Activated CD8-positive, alpha-beta memory T cell treated with anti-CD3 and anti-CD28 coated beads, Interleukin-2, amount 50 U/mL, for 48 hours (primary cell): ENCODE results near the gene MTERF2.

Experiments used
- DNase-seq: peaks from one replicate; pipeline ENCODE4 v3.0.0-alpha.2; 2020

MTERF2 gene

DNA sequence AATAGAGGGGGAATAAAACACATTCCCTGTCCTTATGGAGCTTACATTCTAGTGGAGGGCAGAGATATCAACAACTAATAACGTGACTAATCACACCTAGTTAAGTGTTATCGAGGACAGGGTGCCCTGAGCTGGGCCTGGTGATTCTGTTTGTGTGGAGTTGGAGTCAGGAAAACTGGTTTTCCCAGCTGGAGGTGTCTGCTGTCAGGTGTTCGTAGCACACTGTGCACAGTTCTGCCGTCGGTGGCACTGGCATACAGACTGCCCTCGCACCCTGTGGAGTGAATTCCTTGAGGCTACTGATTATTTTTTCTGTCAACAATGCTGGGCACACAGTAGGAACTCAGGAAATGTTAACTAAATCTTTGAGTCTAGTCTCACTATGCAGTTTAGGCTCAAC lies 900 bp upstream of the MTERF2 start:
- no peak for DNase-seq

DNA sequence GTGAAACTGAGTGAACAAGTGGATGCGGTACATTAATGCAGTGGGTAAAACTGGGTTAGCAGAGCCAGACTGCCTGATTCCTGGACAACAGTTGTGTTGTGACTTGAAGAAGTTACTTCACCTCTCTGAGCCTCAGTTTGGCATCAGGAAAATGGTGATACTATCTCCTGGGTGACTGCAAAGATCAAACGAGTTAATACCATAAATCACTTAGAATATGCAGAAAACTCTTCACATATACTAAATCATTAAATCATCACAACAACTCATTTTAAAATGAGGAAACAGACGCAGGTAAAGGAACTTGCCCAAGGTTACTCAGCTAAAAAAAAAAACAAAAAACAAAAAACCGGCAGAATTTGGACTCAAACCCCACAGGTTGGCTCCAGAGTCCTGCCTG lies 811 bp downstream of the MTERF2 start:
- DNase-seq: no peak

DNA sequence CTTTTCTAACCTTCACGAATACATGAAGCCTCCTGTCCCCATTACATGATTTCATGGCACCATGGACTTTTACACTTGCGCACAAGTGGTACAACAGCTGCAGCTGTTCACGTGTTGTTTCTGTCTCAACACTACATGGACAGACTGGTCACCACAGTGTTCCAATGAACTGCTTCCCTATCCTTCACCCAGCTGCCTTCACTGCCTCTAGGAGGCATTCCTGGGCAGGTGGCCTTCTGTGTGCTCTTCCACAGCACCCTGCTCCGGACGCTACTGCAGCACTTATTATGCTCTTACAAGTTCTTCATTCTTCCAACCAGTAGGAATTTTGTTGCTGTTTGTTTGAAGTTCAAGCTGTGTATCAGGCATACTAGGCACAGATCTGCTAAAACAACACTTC lies 1.5 kb downstream of the MTERF2 start:
- no peak for DNase-seq

DNA sequence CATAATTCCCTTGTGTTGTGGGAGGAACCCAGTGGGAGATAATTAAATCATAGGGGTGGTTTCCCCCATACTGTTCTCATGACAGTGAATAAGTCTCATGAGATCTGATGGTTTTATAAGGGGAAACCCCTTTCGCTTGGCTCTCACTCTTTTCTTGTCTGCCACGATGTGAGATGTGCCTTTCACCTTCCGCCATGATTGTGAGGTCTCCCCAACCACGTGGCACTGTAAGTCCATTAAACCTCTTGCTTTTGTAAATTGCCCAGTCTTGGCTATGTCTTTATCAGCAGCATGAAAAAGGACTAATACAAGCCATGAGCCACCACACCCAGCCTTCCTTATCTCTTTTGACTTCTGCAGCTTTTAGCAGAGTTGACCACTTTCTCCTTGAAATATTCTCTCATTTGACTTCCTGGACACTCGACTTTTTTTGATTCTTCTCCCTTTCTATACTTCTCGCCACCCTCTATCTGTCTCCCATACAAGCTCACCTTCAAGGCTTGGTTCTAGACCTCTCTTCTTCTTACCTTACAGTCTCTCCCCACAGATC lies 2.3 kb downstream of the MTERF2 start:
- DNase-seq: no peak

DNA sequence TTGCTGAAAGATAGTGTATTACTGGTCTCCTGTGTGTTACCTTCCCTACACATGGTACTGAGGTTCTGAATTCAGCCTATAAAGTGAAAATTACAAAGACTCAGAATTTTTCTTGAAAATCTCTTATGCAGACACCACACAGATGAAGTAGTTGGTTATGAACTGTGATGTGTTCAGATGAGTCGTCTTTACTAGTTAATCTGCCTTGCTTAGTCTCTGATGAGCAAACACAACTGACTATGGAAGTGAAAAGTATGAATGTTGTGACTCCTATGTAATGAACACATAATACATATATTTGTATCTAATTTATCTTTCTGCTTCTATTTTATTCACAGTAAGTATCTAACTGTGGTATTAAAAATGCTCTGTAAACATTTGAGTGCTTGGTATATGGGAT lies 4.7 kb downstream of the MTERF2 start:
- no peak for DNase-seq

DNA sequence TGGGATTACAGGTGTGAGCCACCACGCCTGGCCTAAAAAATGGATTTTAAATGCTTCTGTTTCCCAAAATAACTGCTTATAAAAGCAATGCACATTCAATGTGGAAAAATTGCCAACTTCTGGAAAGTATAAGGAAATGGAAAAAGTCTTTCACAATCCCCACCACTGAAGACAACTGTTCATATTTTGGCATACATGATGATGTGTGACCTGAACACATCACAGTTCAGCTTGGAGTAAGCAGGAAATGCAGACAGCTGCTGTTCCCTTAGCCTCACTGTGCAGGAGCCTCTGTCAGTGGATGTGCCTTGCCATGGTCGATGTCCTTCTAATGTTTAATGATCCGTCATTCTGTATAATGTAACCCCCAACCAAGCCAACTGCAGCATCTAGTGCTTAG lies 5.2 kb downstream of the MTERF2 start:
- DNase-seq: no peak

DNA sequence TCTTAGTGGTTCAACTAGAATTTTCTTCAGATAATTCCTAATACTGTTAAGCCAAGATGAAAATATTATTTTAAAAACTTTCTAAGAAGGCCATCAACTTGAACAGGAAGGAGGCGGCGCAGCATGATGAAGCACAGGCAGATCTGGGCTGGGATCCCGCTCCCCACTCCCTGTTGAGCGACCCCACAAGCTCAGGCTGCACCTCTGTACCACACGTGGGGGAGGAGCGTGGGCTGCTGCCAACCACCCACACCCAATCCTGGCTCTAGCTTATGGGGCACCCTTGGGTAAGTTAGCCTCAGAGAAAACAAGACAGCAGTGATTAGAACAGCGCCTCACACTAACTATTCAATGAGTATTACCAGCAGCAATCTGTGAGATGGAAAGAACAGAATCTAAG lies 6.0 kb downstream of the MTERF2 start:
- no peak for DNase-seq

DNA sequence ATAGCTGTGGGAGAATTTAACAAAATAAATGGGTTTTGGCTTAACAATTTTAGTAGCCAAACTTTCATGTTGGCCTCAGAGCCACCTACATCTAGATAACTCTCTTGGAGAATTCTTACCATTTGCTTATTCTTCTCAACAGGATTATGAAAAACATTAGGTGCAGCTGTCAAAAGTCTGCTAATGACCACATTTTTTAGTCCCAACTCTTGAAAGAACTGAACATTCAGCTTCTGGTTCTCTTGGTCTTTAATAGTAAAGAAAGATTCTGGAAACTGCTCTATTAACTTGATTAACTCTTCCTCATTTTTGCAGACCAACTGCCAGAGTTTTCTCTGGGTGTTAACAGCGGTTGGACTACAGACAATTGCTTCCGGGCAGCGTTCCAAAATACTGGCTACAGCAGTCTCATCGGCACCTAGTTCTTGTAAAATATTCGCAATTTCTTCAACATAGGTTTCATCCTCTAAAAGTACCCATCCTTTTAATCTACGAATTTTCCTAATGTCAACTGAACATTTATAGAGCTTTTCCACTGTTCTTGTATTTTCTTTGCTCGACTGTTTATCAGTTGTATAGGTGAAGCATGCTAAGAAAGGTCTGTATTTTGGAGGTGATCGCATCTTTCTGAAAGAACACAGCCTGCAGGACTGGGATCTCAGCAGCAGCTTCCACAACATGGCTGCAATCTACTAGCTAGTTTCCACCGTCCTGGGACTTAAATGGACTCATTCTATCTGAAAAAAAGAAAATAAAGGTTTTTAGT lies 8.7 kb downstream of the MTERF2 start:
- DNase-seq: no peak

DNA sequence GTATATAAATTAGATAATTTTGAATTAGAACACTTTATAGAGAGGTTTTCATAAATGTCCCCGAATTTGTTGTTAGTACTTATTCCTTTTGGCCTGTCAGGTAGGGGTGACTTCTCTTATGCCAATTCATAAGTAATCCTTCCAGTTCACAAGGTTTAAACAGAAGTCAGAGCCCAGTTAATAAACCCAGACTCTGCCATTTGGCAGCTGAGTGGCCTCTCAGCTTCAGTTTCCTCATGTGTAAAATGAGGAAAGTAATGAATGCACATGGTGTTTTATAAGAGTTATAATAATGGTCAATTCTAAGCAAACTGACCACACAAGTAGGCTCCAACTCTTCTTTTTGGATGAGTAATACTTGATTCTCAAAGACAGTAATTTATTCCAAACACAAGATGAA lies 10.3 kb downstream of the MTERF2 start:
- no peak for DNase-seq

DNA sequence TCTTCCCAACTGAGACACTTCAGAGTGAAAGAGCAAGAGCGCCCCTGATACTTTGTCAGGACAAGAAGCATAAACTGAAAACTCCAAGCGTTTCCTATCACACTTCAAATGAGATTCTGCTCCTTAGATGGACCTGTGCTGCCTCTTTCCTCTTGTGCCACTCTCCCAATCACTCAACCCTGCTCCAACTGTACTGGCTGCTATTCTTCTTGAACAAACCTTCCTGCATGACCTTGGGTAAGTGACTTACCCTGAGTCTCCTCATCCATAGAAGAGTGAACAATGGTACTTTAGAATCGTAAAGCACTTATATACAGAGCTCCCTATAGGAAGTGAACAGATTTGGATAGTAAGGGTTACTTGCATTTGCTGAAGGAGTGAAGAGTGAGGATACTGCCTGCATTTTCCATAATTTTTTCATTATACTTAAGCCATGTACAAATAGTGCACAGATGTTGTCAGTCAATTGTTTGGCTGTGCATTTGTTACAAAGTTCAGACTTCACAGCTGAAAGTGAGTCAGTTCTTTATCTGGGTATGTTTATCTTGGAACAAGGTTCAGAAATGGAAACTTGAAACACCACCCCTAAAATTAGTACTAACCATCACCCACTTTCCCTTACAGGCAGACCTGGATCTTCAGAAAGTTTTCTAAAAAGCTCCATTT lies 10.8 kb downstream of the MTERF2 start:
- DNase-seq: no peak

DNA sequence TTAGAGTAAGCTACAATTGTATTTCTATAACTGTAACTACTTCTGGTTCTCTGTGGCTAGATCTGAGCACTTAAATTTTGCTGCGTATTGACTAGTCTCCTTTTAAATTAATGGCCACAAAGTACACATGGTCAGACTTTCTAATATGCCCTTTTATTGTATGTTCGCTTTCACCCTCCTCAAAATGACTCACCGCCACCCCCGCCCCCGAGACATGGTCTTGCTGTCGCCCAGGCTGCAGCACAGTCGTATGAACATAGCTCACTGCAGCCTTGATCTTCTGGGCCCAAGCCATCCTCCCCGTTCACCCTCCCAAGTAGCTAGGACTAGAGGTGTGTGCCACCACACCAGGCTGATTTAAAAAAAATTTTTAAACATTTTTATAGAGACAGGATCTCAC lies 11.8 kb downstream of the MTERF2 start:
- no peak for DNase-seq

DNA sequence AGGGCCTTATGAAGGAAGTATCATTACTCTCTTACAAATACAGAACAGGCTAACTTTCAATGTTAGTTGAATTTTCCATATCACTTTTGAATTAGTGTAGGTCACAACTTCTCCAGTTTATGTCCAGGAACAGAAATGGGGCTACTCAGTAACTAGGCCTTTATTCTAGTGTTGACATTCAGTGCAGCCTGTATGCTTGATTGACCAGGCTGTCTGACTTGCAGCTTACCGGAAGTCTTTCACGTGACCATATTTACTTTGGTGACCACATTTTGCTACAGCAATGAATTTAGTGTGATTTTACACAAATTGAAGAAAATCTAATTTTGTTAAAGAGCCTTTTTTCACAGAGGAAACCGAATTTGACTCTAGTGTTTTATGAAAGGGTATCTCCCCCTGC lies 12.4 kb downstream of the MTERF2 start:
- no peak for DNase-seq

DNA sequence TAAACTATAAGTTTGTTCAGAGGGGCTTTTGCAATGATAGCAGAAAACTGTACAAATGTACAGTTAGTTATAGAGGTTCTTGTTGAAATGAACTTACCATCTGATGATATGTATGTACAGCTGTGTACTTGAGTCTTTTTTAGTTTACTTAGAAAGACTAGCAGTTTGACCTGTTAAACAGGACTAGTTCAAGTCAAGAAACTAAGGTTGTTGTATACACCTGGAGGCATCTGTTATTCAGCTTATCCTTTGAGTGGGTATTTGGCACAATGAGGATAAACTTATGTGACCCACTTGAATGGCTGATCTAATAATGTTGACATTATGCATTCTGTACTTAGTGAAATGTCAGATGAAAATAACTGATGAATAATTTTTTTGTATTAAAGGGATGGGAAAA lies 13.4 kb downstream of the MTERF2 start:
- DNase-seq: no peak

DNA sequence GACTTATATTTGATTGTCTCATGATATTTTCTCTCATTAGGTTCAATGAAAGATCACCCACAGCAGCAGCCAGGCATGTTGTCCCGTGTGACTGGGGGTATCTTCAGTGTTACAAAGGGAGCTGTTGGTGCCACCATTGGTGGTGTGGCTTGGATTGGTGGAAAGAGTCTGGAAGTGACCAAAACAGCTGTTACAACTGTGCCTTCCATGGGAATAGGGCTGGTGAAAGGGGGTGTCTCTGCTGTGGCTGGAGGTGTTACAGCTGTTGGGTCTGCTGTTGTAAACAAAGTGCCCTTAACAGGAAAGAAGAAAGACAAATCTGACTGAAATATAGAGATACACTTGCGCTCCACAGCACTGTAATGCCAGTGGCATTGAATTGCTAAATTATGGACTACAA lies 15.9 kb downstream of the MTERF2 start:
- no peak for DNase-seq

DNA sequence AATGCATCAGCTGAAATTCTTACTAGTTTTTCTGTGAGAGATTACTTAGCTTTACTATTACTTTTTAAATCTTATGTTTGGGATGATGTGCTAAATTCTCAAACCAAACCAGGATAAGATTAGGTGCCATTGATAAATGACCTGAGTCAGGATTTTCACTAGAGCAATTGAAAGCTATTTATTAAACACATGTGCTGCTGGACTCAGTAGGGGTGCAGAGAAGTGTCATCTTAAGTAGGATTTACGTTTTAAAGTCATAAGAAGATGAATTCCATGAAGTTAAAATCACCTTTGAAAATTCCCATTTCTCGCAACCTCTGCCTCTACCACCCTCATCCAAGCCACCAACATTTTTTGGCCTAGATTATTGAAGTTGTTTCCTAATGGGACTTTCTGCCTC lies 22.4 kb downstream of the MTERF2 start:
- DNase-seq: no peak

DNA sequence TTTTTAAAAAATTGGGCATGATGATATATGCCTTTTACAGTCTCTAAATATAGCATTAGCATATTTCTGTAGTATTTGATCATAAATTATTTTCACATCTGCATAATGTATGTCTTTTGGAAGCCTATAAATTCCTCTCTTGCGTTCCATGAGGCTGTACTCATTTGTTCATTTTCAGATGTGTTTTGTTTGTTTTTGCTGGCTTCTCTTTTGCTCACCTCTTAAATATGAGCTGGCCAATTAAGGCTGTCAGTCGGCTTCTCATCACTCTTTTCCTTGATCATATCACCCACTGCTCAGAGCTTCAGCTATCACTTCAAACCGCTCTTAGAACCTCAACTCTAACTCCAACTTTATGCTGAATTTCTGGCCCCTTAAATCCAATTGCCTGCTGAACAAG lies 24.7 kb downstream of the MTERF2 start:
- no peak for DNase-seq

DNA sequence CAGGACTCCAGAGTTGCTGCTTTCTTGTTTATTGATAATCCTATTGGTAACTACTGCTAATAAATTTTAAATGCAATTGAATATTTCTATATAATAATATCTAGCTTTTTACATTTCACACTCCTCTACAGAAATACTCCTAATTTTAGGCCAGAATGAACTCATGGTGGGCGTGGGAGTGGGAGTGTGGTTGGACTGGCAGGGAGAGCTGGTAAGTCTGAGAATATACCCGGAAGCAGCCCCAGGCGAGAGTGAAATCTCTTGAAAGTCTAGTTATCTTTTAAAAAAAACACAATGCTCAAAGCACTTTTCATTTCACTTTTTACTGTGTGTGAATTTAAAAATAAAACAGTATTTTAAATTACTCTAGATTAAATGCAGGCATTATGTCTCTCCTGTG lies 26.5 kb downstream of the MTERF2 start:
- no peak for DNase-seq

DNA sequence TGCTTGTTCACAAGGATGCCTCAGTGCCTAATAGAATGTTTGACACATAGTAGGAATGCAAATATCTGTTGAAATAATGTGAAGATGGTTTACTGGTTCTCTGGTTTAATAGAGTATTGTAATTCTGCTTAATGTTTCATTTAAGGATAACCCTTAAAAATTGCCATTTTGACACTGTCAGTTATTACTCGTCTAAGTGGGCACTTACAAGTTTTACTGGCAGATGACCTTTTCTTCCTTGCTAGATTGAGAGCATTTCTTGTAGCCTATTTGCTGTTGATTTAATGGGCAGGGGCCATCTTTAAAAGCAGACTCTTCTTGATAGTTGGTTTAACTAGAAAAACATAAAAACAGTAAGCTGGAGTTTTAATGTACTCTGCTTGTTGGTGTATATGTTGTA lies 29.4 kb downstream of the MTERF2 start:
- no peak for DNase-seq

DNA sequence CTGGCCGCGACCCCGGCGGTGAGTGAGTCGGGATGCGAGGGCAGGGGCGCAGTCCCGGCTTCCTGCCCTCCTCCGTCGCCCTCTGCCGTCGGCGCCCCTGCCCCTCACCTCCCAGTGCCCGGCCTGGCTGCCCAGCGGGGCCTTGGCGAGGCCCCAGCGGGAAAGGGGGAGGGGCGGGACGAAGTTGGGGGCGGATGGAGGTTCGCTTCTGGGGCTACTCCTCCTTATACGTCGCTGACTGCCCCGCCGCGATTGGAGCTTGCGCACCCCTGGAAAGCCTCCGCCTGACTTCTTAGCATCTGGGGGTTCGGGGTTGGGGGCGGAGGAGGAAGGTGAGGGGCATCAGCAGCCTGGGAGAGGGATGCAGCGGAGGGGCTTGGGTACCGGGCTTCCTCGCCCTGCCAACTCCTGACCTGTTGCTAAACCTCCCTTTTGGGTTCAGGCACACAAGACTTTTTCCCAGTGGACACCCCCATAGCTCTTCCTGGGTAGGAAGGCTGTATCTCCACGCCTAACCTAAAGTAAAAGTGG lies 30.8 kb downstream of the MTERF2 start:
- DNase-seq: peak; percentile 80

DNA sequence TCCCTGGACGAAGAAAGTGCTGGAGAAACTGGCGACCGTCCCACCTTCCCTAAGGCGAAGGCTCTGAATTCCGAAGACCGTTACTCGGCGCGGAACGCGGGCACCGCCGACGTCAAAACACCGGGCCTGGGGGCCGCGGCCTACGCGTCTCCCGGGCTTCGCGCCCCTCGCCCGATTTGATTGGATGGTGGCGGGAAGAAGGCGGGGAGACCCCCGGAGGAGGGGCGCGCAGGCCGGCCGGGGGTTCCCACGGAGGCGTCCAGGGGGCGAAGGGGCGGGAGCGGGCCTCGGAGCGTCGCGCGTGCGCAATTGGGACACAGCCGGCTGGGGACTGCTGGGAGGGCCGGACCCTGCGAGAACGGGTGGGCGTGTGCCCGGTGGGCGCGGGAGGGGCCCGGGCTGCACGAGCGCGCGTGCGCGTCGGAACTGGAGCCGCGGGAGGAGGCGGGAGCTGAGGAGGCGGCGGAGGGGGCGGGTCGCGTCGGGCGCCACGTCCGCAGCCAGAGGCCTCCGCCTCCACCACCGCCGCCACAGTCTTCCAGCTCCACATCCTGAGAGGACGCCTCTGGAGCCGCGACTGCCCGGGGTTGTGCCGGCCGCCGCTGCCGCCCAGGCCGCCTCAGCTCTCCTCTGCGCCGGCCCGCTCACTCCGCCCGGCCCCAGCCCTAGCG lies 31.4 kb downstream of the MTERF2 start, which contains the start of gene TMEM263:
TMEM263 (plus strand) TSS at position 531 of the 671 bp plus-strand sequence. CDS start 11,210 bp downstream, outside the sequence.
- peak; percentile 93 for DNase-seq

DNA sequence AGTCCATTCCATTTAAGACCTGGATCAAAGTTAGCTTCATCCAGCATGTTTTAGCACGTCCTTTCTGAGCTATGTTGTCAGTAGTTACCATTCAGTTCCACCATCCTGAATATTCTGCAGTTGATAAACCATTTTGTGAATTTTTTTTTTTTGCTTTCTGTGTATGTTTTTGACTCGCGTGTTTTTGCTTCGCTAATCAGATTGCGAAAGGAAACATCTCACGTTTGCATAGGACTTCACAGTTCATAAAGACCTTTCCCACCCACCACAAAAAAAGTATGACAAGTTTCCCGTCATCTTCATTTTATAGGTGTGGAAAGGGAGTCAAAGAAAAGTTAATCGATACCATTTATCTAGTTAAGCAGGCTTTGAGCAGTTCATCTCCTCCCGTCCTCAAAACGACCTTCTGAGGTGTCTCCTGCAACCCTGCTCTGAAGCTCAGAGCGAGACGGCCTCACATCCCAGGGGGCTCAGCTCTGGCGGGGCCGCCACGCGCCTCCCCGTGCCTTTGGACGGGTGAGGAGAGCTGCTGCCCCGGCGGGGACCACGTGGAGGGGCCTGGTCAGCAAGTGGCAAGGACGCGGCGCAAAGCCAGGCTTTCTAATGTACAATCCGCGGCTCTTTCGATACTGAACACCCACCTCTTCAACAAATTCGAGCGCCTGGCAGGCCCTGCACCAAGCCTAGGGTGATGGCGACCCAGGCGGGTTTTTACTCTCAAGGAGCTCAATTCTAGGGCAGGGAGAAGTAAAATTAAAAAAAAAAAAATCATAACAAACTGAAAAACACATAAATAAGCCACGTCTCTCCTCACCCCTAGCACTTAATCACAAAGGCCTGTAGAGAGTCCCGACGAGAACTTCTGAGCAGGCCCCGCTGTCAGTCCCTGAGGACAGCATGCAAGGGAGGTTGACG lies 32.2 kb downstream of the MTERF2 start:
- DNase-seq: peak; percentile 62
